ENCODE results near the gene TRIM45.

The TRIM45 gene

GRCh38 chr1:117098287-117098890 is 23.2 kb downstream of the TRIM45 start:
- DNase-seq = no peak

- DNase-seq = no peak
Measured at GRCh38 chr1:117097443-117097842, 24.1 kb downstream of the TRIM45 start.

GRCh38 chr1:117096951-117097408 is 24.6 kb downstream of the TRIM45 start:
- DNase-seq = no peak

GRCh38 chr1:117094841-117095604 is 26.5 kb downstream of the TRIM45 start:
- no peak for DNase-seq

GRCh38 chr1:117093870-117094621 is 27.5 kb downstream of the TRIM45 start:
- no peak for DNase-seq

- DNase-seq = no peak
Measured at GRCh38 chr1:117093091-117093534, 28.4 kb downstream of the TRIM45 start.

- DNase-seq = no peak
Measured at GRCh38 chr1:117092594-117092993, 29.0 kb downstream of the TRIM45 start.

GRCh38 chr1:117089996-117090395 is 31.6 kb downstream of the TRIM45 start:
- no peak for DNase-seq

- no peak for DNase-seq
Measured at GRCh38 chr1:117087686-117088085, 33.9 kb downstream of the TRIM45 start.

GRCh38 chr1:117084231-117084630 is 37.3 kb downstream of the TRIM45 start:
- no peak for DNase-seq

GRCh38 chr1:117079737-117080136 is 41.8 kb downstream of the TRIM45 start:
- no peak for DNase-seq

GRCh38 chr1:117077267-117077666 is 44.3 kb downstream of the TRIM45 start:
- DNase-seq = no peak

GRCh38 chr1:117076648-117077047 is 44.9 kb downstream of the TRIM45 start:
- no peak for DNase-seq

- no peak for DNase-seq
Measured at GRCh38 chr1:117070124-117070523, 51.4 kb downstream of the TRIM45 start.

GRCh38 chr1:117069220-117069844 is 52.2 kb downstream of the TRIM45 start:
- DNase-seq = no peak

GRCh38 chr1:117068580-117068979 is 53.0 kb downstream of the TRIM45 start:
- DNase-seq = no peak

GRCh38 chr1:117067533-117068370 is 53.8 kb downstream of the TRIM45 start:
- DNase-seq = no peak

- DNase-seq = no peak
Measured at GRCh38 chr1:117066367-117066766, 55.2 kb downstream of the TRIM45 start.

GRCh38 chr1:117061986-117062415 is 59.5 kb downstream of the TRIM45 start:
- DNase-seq = no peak
